ENCODE data around the gene NGEF.
"Not testable (repeated sequence)": the region's sequence is repeated elsewhere in the genome, so short reads cannot be mapped to it uniquely, and the experiment has no call there.

The NGEF gene

DNA sequence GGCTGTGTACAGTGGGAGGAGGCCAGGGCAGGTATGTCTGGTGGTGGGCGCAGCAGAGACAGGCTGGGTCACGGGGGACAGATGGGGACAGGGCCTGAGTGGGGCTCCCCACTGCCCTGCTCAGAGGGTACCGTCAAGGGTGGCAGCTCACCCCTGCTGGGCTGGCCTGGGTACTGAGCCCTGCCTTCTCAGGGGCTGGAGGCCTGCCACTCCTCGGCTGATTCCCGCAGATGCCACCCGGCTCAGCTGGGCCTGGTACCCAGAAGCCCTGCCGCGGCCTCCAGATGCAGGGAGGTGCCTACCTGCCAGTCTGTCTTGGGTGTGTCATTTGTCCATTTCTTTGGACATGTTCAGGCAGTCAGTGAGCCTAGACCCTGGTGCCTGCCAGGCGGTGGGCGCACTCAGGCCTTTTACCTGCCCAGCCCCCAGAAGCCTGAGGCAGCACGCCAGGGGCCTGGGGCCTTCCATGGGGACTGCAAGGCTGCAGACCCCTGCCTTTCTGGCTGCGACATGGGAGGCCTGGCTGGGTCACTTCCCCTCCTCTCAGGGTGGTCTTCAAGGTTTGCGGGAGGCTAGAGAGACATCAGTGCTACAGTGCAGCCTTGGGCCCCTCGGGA is 139.7 kb downstream of the NGEF start:
- DNase-seq (ENCODE audit: low read depth in 2 of 2), result no peak

DNA sequence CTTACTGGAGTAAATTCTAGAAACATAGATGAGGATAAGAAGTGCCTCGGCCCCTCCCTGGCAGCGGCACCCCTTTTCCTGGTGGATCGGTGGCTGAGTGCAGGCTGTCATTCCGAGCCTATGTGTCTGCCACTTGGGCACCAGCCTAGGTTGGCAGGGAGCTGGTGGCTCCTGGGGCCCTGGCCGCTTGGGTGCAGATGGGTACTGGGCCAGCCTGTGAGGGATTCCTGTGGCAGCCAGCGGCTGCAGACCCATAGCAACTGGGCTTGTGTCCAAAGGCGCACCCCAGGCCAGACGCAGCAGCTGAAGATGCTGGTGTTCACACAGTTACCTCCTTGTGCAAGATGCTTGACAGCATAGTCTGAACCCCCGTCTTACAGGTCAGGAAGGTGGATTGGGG is 140.2 kb downstream of the NGEF start:
- DNase-seq (ENCODE audit: low read depth in 2 of 2), result no peak

DNA sequence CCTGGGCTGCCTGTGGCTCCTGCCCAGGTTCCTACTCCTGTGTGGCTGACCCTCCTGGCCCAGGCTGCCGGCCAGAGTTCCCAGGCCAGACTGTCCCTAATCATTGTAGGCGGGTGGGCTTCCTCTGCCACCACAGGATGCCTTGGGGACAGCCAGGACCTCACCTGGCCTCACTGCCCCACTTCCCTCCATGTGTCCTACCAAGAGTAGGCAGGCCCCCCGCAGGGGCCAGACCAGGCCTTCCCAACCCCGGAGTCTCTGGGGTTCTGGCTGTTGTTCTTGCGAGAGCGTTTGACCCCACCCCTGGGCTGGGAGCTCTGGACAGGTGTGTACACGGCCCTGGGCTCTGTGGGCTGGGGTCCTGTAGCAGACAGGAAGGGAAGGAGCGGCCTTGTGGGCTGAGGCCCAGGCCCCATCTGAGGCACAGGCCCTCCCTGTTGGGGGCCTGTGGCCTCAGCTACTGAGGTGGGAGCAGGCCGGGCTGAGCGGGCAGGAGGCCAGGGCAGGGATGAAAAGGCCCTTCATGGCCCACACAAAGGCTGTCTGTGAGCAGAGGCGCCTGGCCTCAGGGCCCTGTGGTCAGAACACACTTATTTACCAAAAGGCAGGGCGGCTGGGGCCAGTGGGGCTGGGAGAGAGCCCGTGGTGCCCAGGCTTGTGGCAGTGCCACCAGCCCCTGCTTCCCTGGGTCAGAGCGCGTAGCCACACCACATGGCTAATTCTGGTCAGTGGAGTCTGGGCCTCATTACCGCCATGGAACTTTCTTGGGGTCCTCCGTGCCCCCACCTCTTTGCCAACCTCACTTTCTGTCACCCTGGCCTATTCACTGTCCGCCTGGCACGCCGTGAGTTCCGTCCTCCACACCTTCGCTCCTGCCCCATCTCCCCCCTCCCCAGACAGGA is 141.0 kb downstream of the NGEF start:
- no peak for DNase-seq (ENCODE audit: low read depth in 2 of 2)

DNA sequence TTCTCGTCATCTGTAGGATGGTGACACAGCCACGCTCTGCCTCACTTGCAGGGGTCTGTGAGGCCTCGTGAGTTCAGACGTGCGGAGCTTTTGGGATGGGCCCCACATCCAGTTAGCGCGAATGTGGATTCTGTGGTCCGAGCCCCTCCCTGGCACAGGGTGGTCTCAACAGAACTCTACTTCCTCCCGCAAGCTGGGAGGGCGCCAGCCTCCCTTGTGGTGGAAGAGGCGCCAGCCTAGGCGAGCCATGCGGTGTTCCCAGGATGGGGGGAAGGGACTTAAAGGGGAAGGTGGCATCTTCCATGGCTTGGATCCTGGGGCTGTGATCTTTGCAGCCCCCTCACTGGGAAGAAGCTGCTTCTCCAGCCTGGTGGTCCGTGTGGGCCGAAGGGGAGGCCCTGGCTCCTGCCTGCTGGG is 141.6 kb downstream of the NGEF start:
- DNase-seq (ENCODE audit: low read depth in 2 of 2), result no peak

DNA sequence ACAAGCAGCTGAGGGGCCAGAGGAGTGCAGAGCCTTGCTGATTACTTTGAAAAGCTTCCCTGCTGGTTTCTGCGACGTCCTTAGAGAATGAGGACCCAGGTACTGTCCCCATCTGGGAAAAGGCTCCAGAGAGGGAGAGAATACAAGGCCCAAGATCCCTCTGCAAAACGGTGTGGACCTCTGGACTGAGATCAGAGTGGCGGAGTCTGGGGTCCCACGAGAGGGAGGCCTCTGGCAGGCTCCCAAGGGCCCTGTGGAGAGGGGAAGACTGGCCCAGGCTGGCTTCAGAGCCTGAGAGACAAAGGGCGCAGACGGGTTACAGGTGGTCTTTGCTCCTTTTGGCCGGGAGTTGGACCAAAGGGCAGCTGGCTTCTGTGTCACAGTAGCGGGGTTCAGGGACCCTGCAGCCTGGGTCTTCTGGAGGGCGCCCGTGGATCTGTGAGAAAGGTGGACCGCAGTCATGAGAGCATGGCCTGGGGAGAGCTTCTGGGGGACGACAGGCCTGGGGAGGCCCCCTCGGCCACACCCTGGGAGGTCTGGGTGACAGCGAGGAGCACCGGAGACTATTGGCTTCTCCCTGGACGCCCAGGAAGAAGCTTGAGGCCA is 142.2 kb downstream of the NGEF start:
- DNase-seq (ENCODE audit: low read depth in 2 of 2), result no peak

DNA sequence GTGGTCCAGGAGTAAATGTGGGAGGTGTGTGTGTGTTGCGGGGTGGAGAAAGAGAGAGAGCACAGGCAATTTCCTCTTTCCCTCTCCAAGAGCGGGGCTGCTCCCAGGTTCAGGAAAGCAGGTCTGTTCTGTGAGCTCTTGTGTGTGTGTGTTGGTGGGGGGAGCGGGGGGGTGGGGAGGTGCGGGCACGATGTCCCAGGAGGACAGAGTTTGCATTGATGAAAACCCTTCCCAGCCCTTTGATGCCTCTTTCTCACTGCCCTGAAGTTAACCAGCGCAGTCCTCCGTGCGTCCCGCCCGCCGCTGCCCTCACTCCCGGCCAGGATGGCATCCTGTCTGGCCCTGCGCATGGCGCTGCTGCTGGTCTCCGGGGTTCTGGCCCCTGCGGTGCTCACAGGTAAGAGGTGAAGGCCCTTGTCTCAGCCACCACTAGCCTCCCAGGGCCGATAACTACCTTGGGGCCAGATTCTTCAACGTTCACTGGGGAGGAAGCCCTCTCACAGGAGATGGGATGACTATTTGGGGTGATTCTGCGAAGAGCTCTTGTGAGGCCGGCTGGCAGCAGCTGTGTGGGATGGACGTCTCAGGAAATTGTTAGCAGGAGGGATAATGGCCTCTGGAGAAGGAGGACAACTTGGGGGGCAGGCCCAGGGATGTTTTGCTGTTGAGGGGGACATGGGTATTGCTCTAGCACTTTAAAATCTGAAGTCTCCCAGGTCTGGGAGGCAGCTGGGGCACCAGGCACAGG is 142.9 kb downstream of the NGEF start, which contains the start of gene SNORC:
SNORC (plus strand) TSS at position 247 of the 748 bp plus-strand sequence; CDS start at position 325, 78 bp downstream.
- no peak for DNase-seq (ENCODE audit: low read depth in 2 of 2)

DNA sequence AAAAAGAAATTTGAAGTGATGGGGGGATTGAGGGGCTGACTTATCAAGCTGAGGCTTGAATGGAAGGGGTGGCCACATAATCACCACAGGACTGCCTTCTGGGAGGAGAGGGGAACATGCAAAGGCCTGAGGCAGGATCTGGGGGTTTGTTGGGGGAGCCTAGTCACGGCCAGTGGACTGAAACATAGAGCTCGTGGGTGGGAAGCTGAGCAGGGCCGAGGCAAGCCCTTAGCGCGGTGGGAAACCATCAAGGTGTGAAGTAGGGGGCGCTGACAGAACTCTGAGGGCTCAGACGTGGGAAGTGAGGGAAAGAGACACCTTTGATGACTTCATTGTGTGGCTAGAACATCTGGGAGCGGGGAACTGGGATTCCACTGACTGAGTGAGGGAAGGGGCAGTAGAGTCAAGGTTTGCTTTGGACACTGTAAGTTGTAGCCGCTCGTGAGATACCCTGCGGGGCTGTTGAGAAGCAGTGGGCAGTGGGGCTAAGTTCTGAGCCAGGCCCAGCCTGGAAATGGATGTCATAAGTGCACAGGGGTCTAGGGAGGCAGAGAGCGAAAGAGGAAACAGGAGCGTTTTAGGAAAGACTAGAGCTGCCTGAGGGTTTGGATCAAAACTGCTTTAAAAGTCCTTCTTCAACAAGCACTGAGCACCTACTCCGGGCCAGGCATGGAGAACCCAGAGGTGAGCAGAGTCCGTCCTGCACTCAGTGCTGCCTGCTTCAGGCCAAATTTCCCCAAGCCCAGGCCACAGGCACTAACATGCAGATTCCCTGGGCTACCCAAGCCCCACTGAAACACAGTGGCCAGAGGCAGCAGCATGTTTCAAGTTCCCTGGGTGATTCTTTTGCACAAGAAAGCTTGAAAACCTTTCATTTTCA is 143.7 kb downstream of the NGEF start:
- no peak for DNase-seq (ENCODE audit: low read depth in 2 of 2)

DNA sequence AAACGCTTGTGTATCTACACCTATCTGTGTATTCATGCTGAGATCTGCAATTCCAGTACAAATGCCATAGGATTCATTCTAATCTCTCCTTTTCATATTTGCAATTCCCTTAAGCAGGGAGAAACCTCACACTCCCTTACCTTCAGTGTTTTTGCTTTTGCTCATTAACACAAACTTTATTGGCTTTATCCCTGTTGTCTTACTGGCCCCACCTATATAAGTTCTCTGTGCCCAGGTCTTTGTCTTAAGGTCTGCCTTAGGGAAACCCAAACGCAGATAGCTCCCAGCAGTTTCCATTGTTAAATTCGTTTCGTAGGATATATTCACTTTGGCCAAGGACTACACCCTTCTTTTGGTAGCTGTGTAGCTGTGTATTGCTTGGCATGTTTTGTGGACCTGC is 147.0 kb downstream of the NGEF start:
- no peak for DNase-seq (ENCODE audit: low read depth in 2 of 2)

DNA sequence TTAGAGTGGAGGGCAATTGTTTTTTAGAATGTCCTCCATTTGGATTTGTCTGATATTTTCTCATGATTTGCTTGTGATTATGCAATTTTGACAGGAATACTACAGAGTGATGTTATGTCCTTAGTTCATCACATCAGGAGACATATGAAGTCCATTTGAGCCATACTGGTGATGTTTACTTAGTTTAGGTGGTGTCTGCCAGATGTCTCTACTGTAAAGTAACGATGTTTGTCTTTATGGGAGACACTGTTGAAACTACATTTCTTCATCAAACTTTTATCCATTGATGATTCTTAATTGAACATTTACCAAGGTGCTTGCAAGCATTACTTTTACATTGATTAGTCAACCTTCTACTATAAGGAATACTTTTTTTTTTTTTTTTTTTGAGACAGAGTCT is 147.9 kb downstream of the NGEF start:
- no peak for DNase-seq (ENCODE audit: low read depth in 2 of 2)

DNA sequence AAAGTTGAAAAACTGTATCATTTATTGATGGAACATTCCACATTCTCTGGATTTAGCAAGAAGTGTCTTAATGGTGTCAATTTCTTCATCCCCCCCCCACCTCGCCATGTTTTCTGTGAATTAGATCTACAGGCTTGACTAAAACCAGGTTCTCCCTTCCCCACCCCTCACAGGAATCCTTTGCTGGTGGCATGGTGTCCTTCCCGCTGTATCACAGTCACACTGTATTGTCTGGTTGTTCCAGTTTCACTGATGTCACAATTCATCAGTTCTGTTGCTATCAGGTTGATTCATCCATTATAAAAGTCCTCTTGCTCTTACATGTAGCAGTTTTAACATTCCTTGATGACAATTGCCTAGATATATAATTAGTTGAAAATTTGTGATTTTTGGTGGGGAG is 149.1 kb downstream of the NGEF start:
- DNase-seq (ENCODE audit: low read depth in 2 of 2), result no peak

DNA sequence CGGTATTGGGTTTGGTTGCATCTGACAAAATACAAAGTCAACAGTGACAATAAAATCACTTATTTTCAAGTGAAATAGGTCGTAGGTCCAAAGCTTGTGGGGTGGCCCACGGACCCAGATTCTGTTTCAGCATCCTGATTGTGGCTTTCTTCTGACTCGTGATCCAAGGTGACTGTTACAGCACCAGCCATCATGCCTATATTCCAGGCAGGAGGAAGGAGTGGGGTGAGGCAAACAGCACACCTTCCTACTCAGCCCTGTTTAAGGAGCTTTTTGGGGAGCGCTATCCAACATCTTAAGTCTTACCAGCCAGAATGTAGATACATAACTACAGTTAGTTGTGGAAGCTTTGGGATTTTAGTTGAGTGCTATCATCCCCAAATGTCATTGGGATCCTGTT is 151.7 kb downstream of the NGEF start:
- no peak for DNase-seq (ENCODE audit: low read depth in 2 of 2)

DNA sequence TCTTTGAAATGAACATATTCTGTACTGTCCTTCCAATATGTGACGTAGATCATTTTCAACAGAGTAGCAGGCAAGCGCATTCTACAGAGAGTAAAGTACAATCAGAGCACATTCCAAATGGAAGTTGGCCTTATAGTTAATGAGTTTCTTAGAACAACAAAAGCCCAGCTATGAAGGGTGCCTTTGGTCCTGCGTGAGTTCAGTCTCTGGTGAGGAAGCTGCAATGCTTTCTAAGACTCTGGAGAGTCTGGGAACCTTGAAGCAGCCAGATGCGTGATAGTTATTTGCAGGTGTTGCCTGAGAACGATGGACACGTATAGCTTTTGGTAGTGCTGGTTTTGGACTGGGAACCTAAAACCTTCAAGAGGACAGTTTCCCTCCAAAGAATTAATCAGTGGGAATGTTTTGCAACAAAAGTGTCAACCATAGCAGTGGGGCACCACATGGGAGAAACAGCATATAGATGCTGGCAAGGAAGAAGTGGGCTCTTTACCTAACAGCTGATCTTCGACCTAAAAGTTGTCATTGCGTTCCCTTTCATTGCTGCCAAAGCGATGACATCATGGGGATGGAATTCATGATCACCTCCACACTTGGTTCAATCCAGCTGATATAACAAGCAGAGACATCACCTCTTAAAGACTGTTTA is 152.3 kb downstream of the NGEF start:
- no peak for DNase-seq (ENCODE audit: low read depth in 2 of 2)

DNA sequence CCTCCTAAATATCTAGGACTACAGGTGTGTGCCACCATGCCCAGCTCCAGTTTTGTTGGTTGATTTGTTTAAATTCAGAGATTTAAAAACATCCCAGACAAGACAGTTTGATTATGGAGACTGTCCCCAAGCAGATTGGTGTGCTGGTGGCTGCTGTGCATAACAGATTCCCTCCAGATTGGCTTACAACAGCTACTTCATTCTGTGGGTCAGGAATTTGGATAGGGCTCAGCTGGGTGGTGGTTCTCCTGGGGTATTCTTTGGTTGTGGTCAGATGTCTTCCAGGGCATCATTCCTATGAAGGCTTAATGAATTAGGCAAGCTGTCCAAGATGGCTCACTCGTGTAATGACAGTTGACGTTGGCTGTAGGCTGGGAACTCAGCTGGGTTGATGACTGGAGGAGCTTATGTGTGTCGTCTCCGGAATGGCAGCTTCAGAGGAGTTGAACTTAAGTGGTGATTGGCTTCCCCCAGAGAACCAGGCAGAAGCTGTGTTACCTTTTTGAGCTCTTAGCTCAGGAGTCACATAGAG is 153.6 kb downstream of the NGEF start:
- DNase-seq (ENCODE audit: low read depth in 2 of 2), result no peak

DNA sequence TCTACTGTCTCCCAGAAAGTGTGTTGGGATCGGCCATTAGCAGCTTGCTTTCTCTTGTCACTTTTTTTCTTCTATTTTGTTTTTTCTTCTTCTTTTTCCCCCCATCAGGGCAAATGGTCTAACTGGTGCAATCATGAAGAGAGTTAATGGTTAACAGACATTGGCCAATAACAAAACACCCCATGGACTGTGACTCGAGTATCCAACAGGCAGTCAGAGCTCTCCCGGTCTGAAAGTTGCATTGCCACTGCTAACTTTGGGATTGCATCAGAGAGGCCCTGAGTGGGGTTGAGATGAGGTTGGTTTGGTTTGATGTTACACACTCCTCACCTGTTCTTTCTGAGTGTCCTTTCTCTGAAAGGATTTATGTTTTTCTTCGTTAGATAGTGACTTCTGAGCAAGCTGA is 155.9 kb downstream of the NGEF start:
- DNase-seq (ENCODE audit: low read depth in 2 of 2), result no peak

DNA sequence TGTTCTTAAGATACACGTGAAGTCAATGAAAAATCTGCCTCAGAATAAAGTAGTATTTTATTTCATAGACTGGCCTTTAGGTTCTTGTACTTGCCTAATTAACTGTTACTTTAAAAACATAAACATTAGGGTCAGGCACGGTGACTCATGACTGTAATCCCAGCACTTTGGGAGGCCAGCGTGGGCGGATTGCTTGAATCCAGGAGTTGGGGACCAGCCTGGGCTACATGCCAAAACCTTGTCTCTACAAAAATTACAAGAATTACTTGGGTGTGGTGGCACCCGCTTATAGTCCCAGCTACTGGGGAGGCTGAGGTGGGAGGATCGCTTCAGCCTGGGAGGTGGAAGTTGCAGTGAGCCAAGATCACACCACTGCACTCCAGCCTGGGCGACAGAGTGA is 159.0 kb downstream of the NGEF start:
- DNase-seq (ENCODE audit: low read depth in 2 of 2), result no peak

DNA sequence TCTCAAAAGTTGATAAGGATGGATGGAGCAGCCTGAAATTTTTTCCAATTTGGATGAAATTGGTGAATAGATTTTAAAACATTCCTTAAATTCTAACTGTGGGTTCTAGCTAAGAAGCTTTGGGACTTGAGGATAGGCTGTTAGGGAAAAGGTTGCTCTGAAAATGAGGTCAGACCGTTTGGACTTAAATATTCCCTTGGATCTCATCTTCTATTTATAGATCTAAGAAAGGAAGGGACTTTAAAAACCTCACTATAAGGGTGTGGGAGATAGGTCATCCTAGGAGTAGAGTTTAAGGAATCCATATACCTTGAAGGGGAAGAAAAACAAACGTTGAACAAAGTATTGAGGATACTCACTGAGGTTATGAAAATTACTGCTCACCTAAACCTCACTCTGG is 160.4 kb downstream of the NGEF start:
- no peak for DNase-seq (ENCODE audit: low read depth in 2 of 2)

DNA sequence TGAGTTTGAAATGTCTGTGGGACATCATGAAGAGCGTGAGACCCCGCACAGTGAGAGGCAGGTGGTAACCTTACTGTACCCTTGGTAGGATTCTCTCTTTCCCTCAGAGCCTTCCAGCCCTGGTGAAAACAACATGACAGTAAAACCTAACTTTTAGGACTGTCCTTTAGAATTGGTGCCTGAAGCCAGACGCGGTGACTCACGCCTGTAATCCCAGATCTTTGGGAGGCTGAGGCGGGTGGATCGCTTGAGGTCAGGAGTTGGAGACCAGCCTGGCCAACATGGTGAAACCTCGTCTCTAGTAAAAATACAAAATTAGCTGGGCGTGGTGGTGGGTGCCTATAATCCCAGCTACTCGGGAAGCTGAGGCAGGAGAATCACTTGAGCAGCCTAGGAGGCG is 161.0 kb downstream of the NGEF start:
- not testable (repeated sequence) for DNase-seq (ENCODE audit: low read depth in 2 of 2)

DNA sequence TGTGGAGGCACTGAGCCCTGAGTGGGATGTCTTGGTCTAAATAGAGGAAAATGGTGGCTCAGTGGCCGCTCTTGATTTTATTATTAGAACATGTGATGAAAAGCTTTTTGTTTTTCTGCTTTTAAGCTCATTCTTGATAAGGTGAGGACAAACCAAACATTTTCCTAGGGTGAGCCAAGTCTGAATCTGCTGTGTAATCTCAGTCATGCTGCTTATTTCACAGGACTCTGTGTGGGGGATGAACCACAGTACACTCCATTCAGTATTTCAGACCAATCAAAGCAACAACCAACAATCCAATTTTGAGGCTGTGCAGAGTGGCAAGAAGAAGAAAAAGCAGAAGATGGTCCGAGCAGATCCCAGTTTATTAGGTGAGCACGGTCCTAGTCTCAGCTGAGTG is 163.0 kb downstream of the NGEF start:
- no peak for DNase-seq (ENCODE audit: low read depth in 2 of 2)

DNA sequence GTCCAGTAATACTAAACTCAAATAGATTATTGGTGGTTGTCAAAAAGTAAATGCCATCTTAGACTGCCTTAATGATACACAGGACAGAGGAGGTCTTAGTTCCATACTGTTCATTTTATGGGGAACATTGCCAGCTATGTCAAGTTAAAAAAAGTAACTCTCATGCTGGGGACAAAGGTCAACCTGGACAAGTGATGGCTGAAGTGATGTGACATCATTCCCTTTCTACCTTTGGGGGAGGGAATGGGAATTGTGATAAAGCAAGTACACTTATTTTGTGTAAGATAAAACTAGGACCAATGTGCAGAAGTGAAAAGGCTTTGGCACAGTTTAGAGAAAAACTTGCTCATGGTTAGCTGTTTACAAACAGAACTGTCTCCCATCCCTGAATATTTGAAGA is 167.0 kb downstream of the NGEF start:
- no peak for DNase-seq (ENCODE audit: low read depth in 2 of 2)

DNA sequence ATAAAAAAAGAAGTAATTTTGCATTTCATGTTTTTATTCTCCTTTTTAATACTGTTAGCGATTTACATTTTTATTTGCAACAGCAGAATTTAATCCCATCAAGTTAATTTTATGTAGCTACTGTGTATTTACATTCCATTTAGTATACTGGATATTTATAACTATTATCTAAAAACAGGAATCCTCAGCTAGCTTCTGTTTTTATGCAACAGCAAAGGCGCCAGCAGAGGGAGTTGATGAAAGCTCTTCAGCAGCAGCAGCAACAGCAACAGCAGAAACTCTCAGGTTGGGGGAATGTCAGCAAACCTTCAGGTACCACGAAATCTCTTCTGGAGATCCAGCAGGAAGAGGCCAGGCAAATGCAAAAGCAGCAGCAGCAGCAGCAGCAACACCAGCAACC is 169.2 kb downstream of the NGEF start:
- no peak for DNase-seq (ENCODE audit: low read depth in 2 of 2)

Data from stimulated activated CD4-positive, alpha-beta T cell treated with anti-CD3 and anti-CD28 coated beads, Interleukin-4, amount 100 ng/mL, for 48 hours (primary cell).